ENCODE data around the gene PLEKHM2.

GRCh38 chr1:15685820-15686219 lies 1.7 kb downstream of the PLEKHM2 start:
- TF ChIP-seq, protein P1, sequence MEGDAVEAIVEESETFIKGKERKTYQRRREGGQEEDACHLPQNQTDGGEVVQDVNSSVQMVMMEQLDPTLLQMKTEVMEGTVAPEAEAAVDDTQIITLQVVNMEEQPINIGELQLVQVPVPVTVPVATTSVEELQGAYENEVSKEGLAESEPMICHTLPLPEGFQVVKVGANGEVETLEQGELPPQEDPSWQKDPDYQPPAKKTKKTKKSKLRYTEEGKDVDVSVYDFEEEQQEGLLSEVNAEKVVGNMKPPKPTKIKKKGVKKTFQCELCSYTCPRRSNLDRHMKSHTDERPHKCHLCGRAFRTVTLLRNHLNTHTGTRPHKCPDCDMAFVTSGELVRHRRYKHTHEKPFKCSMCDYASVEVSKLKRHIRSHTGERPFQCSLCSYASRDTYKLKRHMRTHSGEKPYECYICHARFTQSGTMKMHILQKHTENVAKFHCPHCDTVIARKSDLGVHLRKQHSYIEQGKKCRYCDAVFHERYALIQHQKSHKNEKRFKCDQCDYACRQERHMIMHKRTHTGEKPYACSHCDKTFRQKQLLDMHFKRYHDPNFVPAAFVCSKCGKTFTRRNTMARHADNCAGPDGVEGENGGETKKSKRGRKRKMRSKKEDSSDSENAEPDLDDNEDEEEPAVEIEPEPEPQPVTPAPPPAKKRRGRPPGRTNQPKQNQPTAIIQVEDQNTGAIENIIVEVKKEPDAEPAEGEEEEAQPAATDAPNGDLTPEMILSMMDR (IDR thresholded peaks at IDR 0.05), result no peak
- TF ChIP-seq EP300 (IDR thresholded peaks at IDR 0.05) (no peak), POLR2A (IDR thresholded peaks at IDR 0.05) (no peak)

All from ovary (tissue), 3 donors.